Measurements from ENCODE around the gene HLA-DMA. TPM values are rescaled to one million over a fixed set of nuclear protein-coding genes. Genes with fewer than 3 reads are reported as not detected.

Gene HLA-DMA
- 3.2 to 3.9 TPM (median 3.3 TPM) in 5 replicates for total RNA-seq (2022; extraction: Qiagen RNA extraction)

DNA sequence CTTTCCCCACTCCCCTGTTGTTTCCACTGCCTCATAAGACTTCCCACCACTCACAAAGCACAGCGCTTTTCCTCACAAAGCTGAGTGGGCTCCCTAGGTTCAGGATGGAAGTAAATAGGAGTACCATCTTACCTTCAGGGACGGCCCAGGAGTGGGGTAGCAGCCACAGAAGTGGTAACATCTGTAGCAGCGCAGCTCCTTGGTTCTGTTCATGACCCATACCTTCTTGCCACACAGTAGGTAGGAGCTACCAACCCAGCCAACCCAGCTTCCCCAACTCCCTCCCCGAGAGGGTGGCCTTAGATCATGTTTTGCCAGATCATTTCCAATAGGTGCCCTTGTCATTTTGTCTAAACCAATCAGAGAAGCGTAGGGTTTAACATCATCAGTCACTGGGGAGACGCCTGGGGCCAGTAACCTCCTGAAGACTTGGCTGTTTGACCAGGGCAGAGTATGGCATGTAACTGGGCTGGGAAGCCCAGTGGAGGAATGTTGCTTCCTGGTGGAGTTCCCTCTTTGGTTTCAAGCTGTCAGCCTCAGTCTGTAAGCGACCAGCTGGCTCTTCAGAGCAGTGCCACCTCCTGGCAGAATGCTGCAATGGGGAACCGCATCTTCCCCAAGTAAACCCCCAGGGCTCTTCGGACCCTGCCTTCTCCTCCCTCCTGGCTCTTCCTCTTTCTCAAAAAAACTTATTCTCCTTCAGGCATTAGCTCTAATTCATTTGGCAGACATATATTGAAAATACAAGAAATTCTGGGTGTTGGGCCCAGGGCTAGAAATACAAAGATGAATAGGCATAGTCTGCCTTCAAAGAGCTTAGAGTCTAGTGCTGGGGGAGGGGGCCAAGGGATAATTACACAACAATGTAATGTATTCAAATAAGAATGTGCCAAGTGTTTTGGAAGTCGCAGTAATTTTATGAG lies at the start of gene HLA-DMA:
Gene HLA-DMA, minus strand, starts transcription at position 281 of the 923 bp plus-strand sequence. Its CDS starts 61 bp downstream, at position 220.

GRCh38 chr6:32968093-32968866 lies 15.4 kb upstream of the HLA-DMA start, which contains the start of gene BRD2:
BRD2 (plus strand) TSS chr6:32968594; CDS start chr6:32972899, 4,305 bp downstream.

DNA sequence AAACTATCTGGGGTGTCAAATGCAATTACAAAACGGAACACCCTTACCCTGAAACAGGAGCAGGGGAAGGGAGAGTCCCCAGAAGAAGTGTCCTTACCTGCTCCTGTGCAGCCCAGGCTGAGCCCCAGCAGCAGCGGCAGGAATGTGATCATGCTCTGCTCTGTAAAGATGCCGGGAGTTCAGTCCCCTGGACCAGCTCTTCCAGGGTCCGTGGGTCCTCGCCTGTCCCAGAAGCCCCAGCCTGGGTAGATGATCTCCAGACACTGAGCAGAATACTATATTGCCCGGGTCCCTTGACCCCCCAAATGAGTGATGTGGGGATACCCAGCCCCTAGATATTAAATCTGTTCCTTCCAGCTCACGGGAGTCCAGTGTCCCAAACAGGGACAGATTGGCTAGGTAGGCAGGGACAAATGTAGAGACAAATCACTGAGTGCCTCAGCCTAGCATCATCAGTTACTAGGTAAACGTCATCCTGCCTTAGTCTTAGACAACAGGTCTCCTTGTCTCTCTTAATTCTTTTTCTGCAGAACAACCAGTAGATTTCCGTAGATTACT lies 12.2 kb downstream of the HLA-DMA start, which contains the start of gene HLA-DMB:
Gene HLA-DMB, minus strand, starts transcription at position 373 of the 558 bp plus-strand sequence. Its CDS starts 221 bp downstream, at position 152.

Other genes with a start within 250 kb of the HLA-DMA start
- gene HLA-DQA2, start 211.7 kb downstream of the HLA-DMA start, total RNA-seq (2022; extraction: Qiagen RNA extraction), result not detected in 5 replicates
- gene HLA-DQB2, start 189.6 kb downstream of the HLA-DMA start, total RNA-seq (2022; extraction: Qiagen RNA extraction), result not detected in 5 replicates
- gene HLA-DOB, start 136.1 kb downstream of the HLA-DMA start, total RNA-seq (2022; extraction: Qiagen RNA extraction), result 0.10 to 0.21 TPM (median 0.15 TPM) in 5 replicates
- 16.7 to 19.1 TPM (median 18.1 TPM) in 5 replicates for gene TAP2, start 114.4 kb downstream of the HLA-DMA start, total RNA-seq (2022; extraction: Qiagen RNA extraction)
- gene PSMB8, start 109.0 kb downstream of the HLA-DMA start, total RNA-seq (2022; extraction: Qiagen RNA extraction), result 17.8 to 21.0 TPM (median 18.3 TPM) in 5 replicates
- gene TAP1, start 99.4 kb downstream of the HLA-DMA start, total RNA-seq (2022; extraction: Qiagen RNA extraction), result 34.2 to 38.2 TPM (median 35.0 TPM) in 5 replicates
- gene PSMB9, start 98.9 kb downstream of the HLA-DMA start, total RNA-seq (2022; extraction: Qiagen RNA extraction), result 14.2 to 22.6 TPM (median 18.0 TPM) in 5 replicates
- 1.4 to 2.2 TPM (median 1.7 TPM) in 5 replicates for gene HLA-DMB, start 12.1 kb downstream of the HLA-DMA start, total RNA-seq (2022; extraction: Qiagen RNA extraction)
- gene BRD2, start 15.5 kb upstream of the HLA-DMA start, total RNA-seq (2022; extraction: Qiagen RNA extraction), result 108 to 139 TPM (median 123 TPM) in 5 replicates
- 0.06 TPM in 1 of 5 replicates, not detected in the others for gene HLA-DOA, start 56.5 kb upstream of the HLA-DMA start, total RNA-seq (2022; extraction: Qiagen RNA extraction)
- 0.08 to 0.25 TPM in 2 of 5 replicates, not detected in the others for gene HLA-DPA1, start 120.6 kb upstream of the HLA-DMA start, total RNA-seq (2022; extraction: Qiagen RNA extraction)
- 0.05 TPM in 1 of 5 replicates, not detected in the others for gene HLA-DPB1, start 122.9 kb upstream of the HLA-DMA start, total RNA-seq (2022; extraction: Qiagen RNA extraction)
- gene COL11A2, start 239.4 kb upstream of the HLA-DMA start, total RNA-seq (2022; extraction: Qiagen RNA extraction), result 0.52 to 0.93 TPM (median 0.73 TPM) in 5 replicates
- gene RXRB, start 247.6 kb upstream of the HLA-DMA start, total RNA-seq (2022; extraction: Qiagen RNA extraction), result 18.4 to 21.6 TPM (median 20.6 TPM) in 5 replicates
- 98.2 to 128 TPM (median 107 TPM) in 5 replicates for gene SLC39A7, start 247.8 kb upstream of the HLA-DMA start, total RNA-seq (2022; extraction: Qiagen RNA extraction)